Loucy (cell line): ENCODE measurements around the gene CYGB.

Experiments used
- CTCF ChIP-seq: fragments of 200-600 bp; sonication (generic); conservative IDR thresholded peaks from 2 replicates; pipeline ENCODE4 v1.5.1; 2014; ENCODE audit warnings: mild to moderate bottlenecking, antibody characterized with exemption, low read length
- EZH2phosphoT487 ChIP-seq: fragments of 200-600 bp; IDR thresholded peaks from 2 replicates; pipeline ENCODE4 v1.6.1; 2018; ENCODE audit warnings: antibody characterized with exemption, mild to moderate bottlenecking, moderate library complexity, borderline replicate concordance

- no peak for TF ChIP-seq CTCF
- no peak for TF ChIP-seq EZH2phosphoT487
Observed at GRCh38 chr17:76549539-76549938, 12.0 kb upstream of the CYGB start.
